ENCODE measurements around the gene CEP128. TPM values are rescaled to one million over a fixed set of nuclear protein-coding genes. Genes with fewer than 3 reads are reported as not detected.
A peak's percentile ranks its signal among the peaks of the same experiment; 100 is the strongest.

CEP128 gene
- total RNA-seq, 1 donor: 12.2 TPM

GRCh38 chr14:80507292-80507869, 434.2 kb downstream of the CEP128 start:
- H3K4me3 ChIP-seq (ENCODE audit: low read depth, low read length): no peak overlapping the region
- no peak for TF ChIP-seq CTCF (IDR thresholded peaks at IDR 0.05; ENCODE audit: insufficient read depth, low read length)
- no peak for DNase-seq (ENCODE audit: low read depth)

GRCh38 chr14:80504781-80505180, 436.8 kb downstream of the CEP128 start:
- DNase-seq (ENCODE audit: low read depth): no peak
- H3K4me3 ChIP-seq (ENCODE audit: low read depth, low read length): no peak overlapping the region
- TF ChIP-seq CTCF (IDR thresholded peaks at IDR 0.05; ENCODE audit: insufficient read depth, low read length): no peak

GRCh38 chr14:80498533-80498932, 443.0 kb downstream of the CEP128 start:
- no peak for DNase-seq (ENCODE audit: low read depth)
- H3K4me3 ChIP-seq (ENCODE audit: low read depth, low read length): no peak overlapping the region
- TF ChIP-seq CTCF (IDR thresholded peaks at IDR 0.05; ENCODE audit: insufficient read depth, low read length): no peak

- H3K4me3 ChIP-seq (ENCODE audit: low read depth, low read length): no peak overlapping the region
- no peak for TF ChIP-seq CTCF (IDR thresholded peaks at IDR 0.05; ENCODE audit: insufficient read depth, low read length)
- DNase-seq (ENCODE audit: low read depth): no peak
Observed at GRCh38 chr14:80496090-80496489, 445.4 kb downstream of the CEP128 start.

- no peak for DNase-seq (ENCODE audit: low read depth)
- TF ChIP-seq CTCF (IDR thresholded peaks at IDR 0.05; ENCODE audit: insufficient read depth, low read length): no peak
- no peak overlapping the region for H3K4me3 ChIP-seq (ENCODE audit: low read depth, low read length)
Observed at GRCh38 chr14:80494769-80495168, 446.8 kb downstream of the CEP128 start.

GRCh38 chr14:80493620-80494019, 447.9 kb downstream of the CEP128 start:
- no peak for TF ChIP-seq CTCF (IDR thresholded peaks at IDR 0.05; ENCODE audit: insufficient read depth, low read length)
- no peak for DNase-seq (ENCODE audit: low read depth)
- H3K4me3 ChIP-seq (ENCODE audit: low read depth, low read length): no peak overlapping the region

GRCh38 chr14:80491650-80492049, 449.9 kb downstream of the CEP128 start:
- no peak for TF ChIP-seq CTCF (IDR thresholded peaks at IDR 0.05; ENCODE audit: insufficient read depth, low read length)
- H3K4me3 ChIP-seq (ENCODE audit: low read depth, low read length): no peak overlapping the region
- DNase-seq (ENCODE audit: low read depth): peak; percentile 46

Measured in fibroblast of the aortic adventitia (primary cell).